Upper lobe of left lung (tissue), 4 donors: ENCODE results near the gene ADCY6.

Experiments
- CTCF ChIP-seq, 6 experiments: fragments of 450-650 bp in 4 of 6; fragments of 200-600 bp in 2 of 6; sonication (generic) in 2 of 6; IDR thresholded peaks; one replicate each; pipeline ENCODE4 v1.5.1; 2016 to 2019; ENCODE audit warnings: antibody characterized with exemption in 6 of 6
- EP300 ChIP-seq, 4 donors: sonication (generic); formaldehyde crosslinking; IDR thresholded peaks; one replicate each; pipeline ENCODE4 v1.5.1; 2017; ENCODE audit warnings: antibody characterized with exemption in 4 of 4, control low read depth in 2 of 4
- POLR2A ChIP-seq, 4 donors: fragments of 450-650 bp; IDR thresholded peaks; one replicate each; pipeline ENCODE4 v1.5.1; 2016 to 2017; ENCODE audit warnings: antibody characterized with exemption in 4 of 4, mild to moderate bottlenecking in 2 of 4
- POLR2AphosphoS5 ChIP-seq, 2 donors: sonication (generic); formaldehyde crosslinking; IDR thresholded peaks; one replicate each; pipeline ENCODE4 v1.5.1; 2017; ENCODE audit warnings: antibody characterized with exemption in 2 of 2

- no peak for TF ChIP-seq CTCF (IDR thresholded peaks at IDR 0.05)
- TF ChIP-seq POLR2A (IDR thresholded peaks at IDR 0.05): no peak
- no peak for TF ChIP-seq POLR2AphosphoS5 (IDR thresholded peaks at IDR 0.05)
- TF ChIP-seq EP300 (IDR thresholded peaks at IDR 0.05): no peak
These were observed 38.7 kb downstream of the ADCY6 start for GRCh38 chr12:48750215-48750614.
